Neural cell (in vitro differentiated cells): ENCODE data around the gene ITPK1. TPM values are rescaled to one million over a fixed set of nuclear protein-coding genes. Genes with fewer than 3 reads are reported as not detected.
A peak's percentile ranks its signal among the peaks of the same experiment; 100 is the strongest.

Source experiments
- H2AFZ ChIP-seq: fragments of 200-600, 300-800 bp; sonication (generic), shearing (Covaris generic); 2 replicates; pipeline ENCODE4 v1.6.0; 2014; ENCODE audit warnings: low read depth, mild to moderate bottlenecking, antibody characterized with exemption, low read length, moderate library complexity
- H3F3A ChIP-seq: fragments of 200-600 bp; shearing (Covaris generic); 2 replicates; pipeline ENCODE4 v1.6.1; 2016; ENCODE audit warnings: mild to moderate bottlenecking, moderate library complexity, mixed read lengths, antibody characterized with exemption, low read length; ENCODE audit not compliant: insufficient read depth, poor library complexity, severe bottlenecking
- H3K27ac ChIP-seq: fragments of 200-600, 300-800 bp; sonication (generic), shearing (Covaris generic); 2 replicates; pipeline ENCODE4 v1.5.1; 2014; ENCODE audit warnings: mild to moderate bottlenecking, low read length, moderate library complexity
- H3K27me3 ChIP-seq: fragments of 300-800, 200-600 bp; sonication (generic), shearing (Covaris generic); 2 replicates; pipeline ENCODE4 v1.6.0; 2014; ENCODE audit warnings: mild to moderate bottlenecking, low read depth, low read length, moderate library complexity; ENCODE audit not compliant: insufficient read depth
- H3K36me3 ChIP-seq: fragments of 300-800, 200-600 bp; sonication (generic), shearing (Covaris generic); 2 replicates; pipeline ENCODE4 v1.5.1; 2014; ENCODE audit warnings: mild to moderate bottlenecking, antibody characterized with exemption, low read length, moderate library complexity; ENCODE audit not compliant: insufficient read depth
- H3K4me2 ChIP-seq: fragments of 300-800, 200-600 bp; sonication (generic), shearing (Covaris generic); 2 replicates; pipeline ENCODE4 v1.6.0; 2014; ENCODE audit warnings: mild to moderate bottlenecking, low read length
- H3K4me3 ChIP-seq: fragments of 300-800, 200-600 bp; sonication (generic), shearing (Covaris generic); 2 replicates; pipeline ENCODE4 v1.5.1; 2014; ENCODE audit warnings: mild to moderate bottlenecking, low read length, moderate library complexity
- H3K79me2 ChIP-seq: fragments of 200-600 bp; shearing (Covaris generic); replicated peaks from 2 replicates; pipeline ENCODE4 v1.6.0; 2014; ENCODE audit warnings: mild to moderate bottlenecking, low read length, moderate library complexity; ENCODE audit not compliant: insufficient read depth
- H3K9ac ChIP-seq: fragments of 300-800, 200-600 bp; sonication (generic), shearing (Covaris generic); 2 replicates; pipeline ENCODE4 v1.6.1; 2016; ENCODE audit warnings: mild to moderate bottlenecking, low read length, mixed read lengths
- H3K9me2 ChIP-seq: fragments of 200-600 bp; shearing (Covaris generic); 2 replicates; pipeline ENCODE4 v1.6.1; 2016; ENCODE audit warnings: mild to moderate bottlenecking, low read length, mixed read lengths; ENCODE audit not compliant: insufficient read depth
- H3K9me3 ChIP-seq: fragments of 200-600, 300-800 bp; sonication (generic), shearing (Covaris generic); 2 replicates; pipeline ENCODE4 v1.6.1; 2016; ENCODE audit warnings: mild to moderate bottlenecking, mixed run types, low read length, moderate library complexity, mixed read lengths
- H4K20me1 ChIP-seq: fragments of 200-600 bp; shearing (Covaris generic); 2 replicates; pipeline ENCODE4 v1.6.1; 2016; ENCODE audit warnings: mild to moderate bottlenecking, mixed run types; ENCODE audit not compliant: insufficient read depth
- CTCF ChIP-seq: fragments of 450-650 bp; IDR thresholded peaks from 2 replicates; pipeline ENCODE4 v1.5.1; 2014; ENCODE audit warnings: antibody characterized with exemption, mild to moderate bottlenecking, moderate library complexity; ENCODE audit not compliant: poor library complexity, severe bottlenecking
- EP300 ChIP-seq: fragments of 450-650 bp; conservative IDR thresholded peaks from 2 replicates; pipeline ENCODE4 v1.6.1; 2014; ENCODE audit warnings: antibody characterized with exemption, mild to moderate bottlenecking, moderate library complexity; ENCODE audit not compliant: poor library complexity, severe bottlenecking
- EZH2 ChIP-seq: fragments of 200-600, 300-800 bp; shearing (Covaris generic), sonication (generic); IDR thresholded peaks from 2 replicates; pipeline ENCODE4 v1.6.1; 2014; ENCODE audit warnings: antibody characterized with exemption, low read length, borderline replicate concordance, mild to moderate bottlenecking; ENCODE audit not compliant: insufficient read depth, poor library complexity, severe bottlenecking
- MXI1 ChIP-seq: fragments of 450-650 bp; conservative IDR thresholded peaks from 2 replicates; pipeline ENCODE4 v1.6.1; 2014; ENCODE audit warnings: antibody characterized with exemption, mild to moderate bottlenecking; ENCODE audit not compliant: poor library complexity, severe bottlenecking
- POLR2AphosphoS5 ChIP-seq: IDR thresholded peaks from 2 replicates; pipeline ENCODE4 v1.6.1; 2012
- RAD21 ChIP-seq: fragments of 450-650 bp; conservative IDR thresholded peaks from 2 replicates; pipeline ENCODE4 v1.6.1; 2014; ENCODE audit warnings: antibody characterized with exemption, mild to moderate bottlenecking, moderate library complexity
- REST ChIP-seq: IDR thresholded peaks from 2 replicates; pipeline ENCODE4 v1.6.1; 2012; ENCODE audit warnings: borderline replicate concordance
- SMC3 ChIP-seq: fragments of 450-650 bp; conservative IDR thresholded peaks from 2 replicates; pipeline ENCODE4 v1.6.1; 2014; ENCODE audit warnings: antibody characterized with exemption, mild to moderate bottlenecking, moderate library complexity; ENCODE audit not compliant: poor library complexity
- TAF1 ChIP-seq: IDR thresholded peaks from 2 replicates; pipeline ENCODE4 v1.6.1; 2012; ENCODE audit warnings: low read depth
- polyA plus RNA-seq: library from polyadenylated mRNA; depleted of rRNA; stranded (reverse); fragments of >200 nt; gene quantifications from 2 replicates; pipeline ENCODE4 v1.2.3, GENCODE V29; 2014

The ITPK1 gene
- polyA plus RNA-seq, 1 donor from 2014 or later, result 65.0 TPM

GRCh38 chr14:92987713-92988510 is 127.8 kb downstream of the ITPK1 start:
- no peak for TF ChIP-seq RAD21
- no peak for TF ChIP-seq MXI1
- TF ChIP-seq EZH2, result no peak
- TF ChIP-seq REST, result no peak
- TF ChIP-seq SMC3, result no peak
- TF ChIP-seq POLR2AphosphoS5, result no peak
- TF ChIP-seq EP300, result no peak
- no peak for TF ChIP-seq CTCF
- TF ChIP-seq TAF1, result no peak
- no peaks in the 10 kb centered on the region for H3K79me2 ChIP-seq
- H2AFZ ChIP-seq, result no peak overlapping the region
- no peaks in the 10 kb centered on the region for H3K27me3 ChIP-seq
- no peaks in the 10 kb centered on the region for H4K20me1 ChIP-seq
- H3K4me2 ChIP-seq, result no peak overlapping the region
- H3K9me3 ChIP-seq, result no peaks in the 10 kb centered on the region
- peaks cover 6% of the 10 kb centered on the region for H3F3A ChIP-seq
- peak overlapping the region; percentile 3 for H3K9ac ChIP-seq
- H3K27ac ChIP-seq, result peak overlapping the region; percentile 95
- no peaks in the 10 kb centered on the region for H3K36me3 ChIP-seq
- H3K4me3 ChIP-seq, result no peak overlapping the region
- no peaks in the 10 kb centered on the region for H3K9me2 ChIP-seq

- no peak overlapping the region for H3K27ac ChIP-seq
- no peaks in the 10 kb centered on the region for H3K36me3 ChIP-seq
- H3K27me3 ChIP-seq, result no peaks in the 10 kb centered on the region
- H4K20me1 ChIP-seq, result no peaks in the 10 kb centered on the region
- H3F3A ChIP-seq, result peaks cover 6% of the 10 kb centered on the region
- H3K4me2 ChIP-seq, result no peak overlapping the region
- TF ChIP-seq MXI1 (no peak), SMC3 (no peak), EP300 (no peak), CTCF (no peak), RAD21 (no peak), TAF1 (no peak), REST (no peak), EZH2 (no peak), POLR2AphosphoS5 (no peak)
- no peaks in the 10 kb centered on the region for H3K9me2 ChIP-seq
- H3K4me3 ChIP-seq, result no peak overlapping the region
- H2AFZ ChIP-seq, result no peak overlapping the region
- peak overlapping the region; percentile 20 for H3K9ac ChIP-seq
- H3K9me3 ChIP-seq, result no peaks in the 10 kb centered on the region
- no peaks in the 10 kb centered on the region for H3K79me2 ChIP-seq
Measured at GRCh38 chr14:92987148-92987570, 128.6 kb downstream of the ITPK1 start.
